Astrocyte of the cerebellum (primary cell): ENCODE data around the gene GLB1L2.

Source experiments
- DNase-seq: peaks from one replicate; pipeline ENCODE4 v3.0.0-alpha.2; 2011; ENCODE audit warnings: low read depth
- H3K4me3 ChIP-seq: 2 replicates; pipeline ENCODE4 v1.5.1; 2011; ENCODE audit warnings: mild to moderate bottlenecking, low read depth, low read length, moderate library complexity
- in situ Hi-C: cut with HindIII; loops from 2 replicates; pipeline ENCODE4 v1.10.0; 2017; ENCODE audit warnings: low sequenced_read_pairs
- TF ChIP-seq, protein P1 (sequence below): IDR thresholded peaks from 2 replicates; pipeline ENCODE4 v1.5.1; 2012; ENCODE audit warnings: low read length, low read depth, moderate library complexity, mild to moderate bottlenecking; ENCODE audit errors: missing control alignments

Gene GLB1L2

GRCh38 chr11:134352111-134352510 lies 20.3 kb downstream of the GLB1L2 start:
- H3K4me3 ChIP-seq: no peak overlapping the region
- TF ChIP-seq, protein P1, sequence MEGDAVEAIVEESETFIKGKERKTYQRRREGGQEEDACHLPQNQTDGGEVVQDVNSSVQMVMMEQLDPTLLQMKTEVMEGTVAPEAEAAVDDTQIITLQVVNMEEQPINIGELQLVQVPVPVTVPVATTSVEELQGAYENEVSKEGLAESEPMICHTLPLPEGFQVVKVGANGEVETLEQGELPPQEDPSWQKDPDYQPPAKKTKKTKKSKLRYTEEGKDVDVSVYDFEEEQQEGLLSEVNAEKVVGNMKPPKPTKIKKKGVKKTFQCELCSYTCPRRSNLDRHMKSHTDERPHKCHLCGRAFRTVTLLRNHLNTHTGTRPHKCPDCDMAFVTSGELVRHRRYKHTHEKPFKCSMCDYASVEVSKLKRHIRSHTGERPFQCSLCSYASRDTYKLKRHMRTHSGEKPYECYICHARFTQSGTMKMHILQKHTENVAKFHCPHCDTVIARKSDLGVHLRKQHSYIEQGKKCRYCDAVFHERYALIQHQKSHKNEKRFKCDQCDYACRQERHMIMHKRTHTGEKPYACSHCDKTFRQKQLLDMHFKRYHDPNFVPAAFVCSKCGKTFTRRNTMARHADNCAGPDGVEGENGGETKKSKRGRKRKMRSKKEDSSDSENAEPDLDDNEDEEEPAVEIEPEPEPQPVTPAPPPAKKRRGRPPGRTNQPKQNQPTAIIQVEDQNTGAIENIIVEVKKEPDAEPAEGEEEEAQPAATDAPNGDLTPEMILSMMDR: no peak
- in situ Hi-C loops: no loop called here
- no peak for DNase-seq

GRCh38 chr11:134355136-134355535 lies 23.3 kb downstream of the GLB1L2 start:
- in situ Hi-C loops: no loop called here
- DNase-seq: no peak
- no peak overlapping the region for H3K4me3 ChIP-seq
- TF ChIP-seq, protein P1: no peak

- in situ Hi-C loops: no loop called here
- DNase-seq: no peak
- H3K4me3 ChIP-seq: no peak overlapping the region
- TF ChIP-seq, protein P1: no peak
Measured at GRCh38 chr11:134355656-134356055, 23.9 kb downstream of the GLB1L2 start.

- TF ChIP-seq, protein P1: no peak
- H3K4me3 ChIP-seq: no peak overlapping the region
- no peak for DNase-seq
- in situ Hi-C loops: no loop called here
Measured at GRCh38 chr11:134356656-134357544, 25.1 kb downstream of the GLB1L2 start.

- in situ Hi-C loops: no loop called here
- DNase-seq: no peak
- TF ChIP-seq, protein P1: no peak
- H3K4me3 ChIP-seq: no peak overlapping the region
Measured at GRCh38 chr11:134357545-134357839, 25.7 kb downstream of the GLB1L2 start.

DNA sequence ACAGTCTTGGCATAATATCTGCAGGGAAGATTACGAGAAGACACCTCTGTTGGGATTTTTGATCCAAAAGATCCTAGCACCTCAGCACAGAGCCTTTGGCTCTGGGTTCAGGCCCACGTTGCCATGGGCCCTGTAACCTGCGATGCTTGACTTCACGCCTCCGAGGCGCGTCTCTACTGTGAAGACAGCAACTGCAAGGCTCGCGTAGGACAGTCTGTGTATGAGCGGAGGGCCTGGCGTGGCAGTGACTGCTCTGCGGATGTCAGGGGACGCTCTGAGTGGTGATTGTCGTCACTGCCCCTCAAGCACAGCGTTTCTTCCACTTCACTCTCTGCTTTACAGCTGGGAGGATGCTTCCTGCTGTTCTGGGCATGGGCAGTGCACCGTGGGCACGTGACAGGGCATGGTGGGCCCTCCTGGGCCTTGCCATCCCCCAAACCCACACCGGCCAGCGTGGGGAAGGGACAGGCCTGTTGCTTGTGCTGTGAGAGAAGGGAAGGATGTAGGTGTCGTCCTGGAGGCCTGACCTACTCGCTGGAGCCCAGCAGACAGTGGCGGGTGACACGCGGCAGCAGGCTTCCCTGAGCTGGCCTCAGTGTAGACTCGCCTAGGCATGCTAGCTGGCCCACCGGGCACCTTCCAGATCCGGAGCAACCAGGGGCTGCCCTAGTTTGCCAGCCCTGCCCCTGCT lies 26.5 kb downstream of the GLB1L2 start:
- in situ Hi-C loops: no loop called here
- H3K4me3 ChIP-seq: no peak overlapping the region
- TF ChIP-seq, protein P1: no peak
- no peak for DNase-seq
